Left lung (tissue), 10 donors: ENCODE measurements around the gene ADAM33. TPM values are rescaled to one million over a fixed set of nuclear protein-coding genes. Genes with fewer than 3 reads are reported as not detected.

ENCODE experiments used
- ATAC-seq: fragments of 200-7000 bp; cut with Tn5 transposase; one replicate; pipeline ENCODE4 v1.9.1; 2020; ENCODE audit warnings: moderate library complexity
- DNase-seq, 4 donors: peaks; one replicate each; pipeline ENCODE4 v3.0.0-alpha.2; 2013 to 2020
- H3K27ac ChIP-seq, 2 donors: fragments of 200-600 bp; sonication (generic) in 1 of 2; one replicate each; pipeline versions ENCODE4 v1.5.0 to v1.8.0; 2020 to 2021
- H3K27me3 ChIP-seq, 2 donors: fragments of 200-600 bp; sonication (generic) in 1 of 2; one replicate each; pipeline versions ENCODE4 v1.5.0 to v1.8.0; 2020 to 2021
- H3K36me3 ChIP-seq, 2 donors: fragments of 200-600 bp; sonication (generic) in 1 of 2; one replicate each; pipeline versions ENCODE4 v1.5.0 to v1.8.0; 2020 to 2021
- H3K4me1 ChIP-seq, 2 donors: fragments of 200-600 bp; one replicate each; pipeline ENCODE4 v1.8.0; 2021
- H3K4me3 ChIP-seq, 2 donors: fragments of 200-600 bp; sonication (generic) in 1 of 2; one replicate each; pipeline versions ENCODE4 v1.5.0 to v1.8.0; 2020 to 2021; ENCODE audit warnings: mild to moderate bottlenecking in 1 of 2
- H3K9me3 ChIP-seq, 2 donors: fragments of 200-600 bp; sonication (generic) in 1 of 2; one replicate each; pipeline versions ENCODE4 v1.5.0 to v1.8.0; 2020 to 2021
- intact Hi-C, 2 donors: fragments of 100-400 bp; cut with DNase I; formaldehyde crosslinking; loops; one replicate each; pipeline versions ENCODE4 v1.11.2 to v1.14.2; 2022
- polyA plus RNA-seq, 6 donors: library from polyadenylated mRNA; unstranded; fragments of 120-200 nt; gene quantifications; one replicate each; pipeline ENCODE4 v1.2.1, GENCODE V29; 2013; ENCODE audit not compliant: insufficient read length in 6 of 6
- total RNA-seq, 2 donors: library from RNA; stranded (reverse); fragmentation: NEBNext Ultra II Directional; extraction: Animal tissue kit (Norgen Biotek cat#: 25700); gene quantifications; one replicate each; pipeline ENCODE4 v1.2.1, GENCODE V29; 2021
- TF ChIP-seq, protein P1 (sequence below), 2 donors: fragments of 200-600 bp; sonication (generic) in 1 of 2; IDR thresholded peaks; one replicate each; pipeline versions ENCODE4 v1.5.0 to v1.8.0; 2021; ENCODE audit warnings: antibody characterized with exemption in 2 of 2
- donor health status: DM: no; HTN: yes; CAD: no.
- donor health status: DM: no; HTN: no; CAD: no.

ADAM33 gene
- total and polyA plus RNA-seq, 8 donors = 7.4 to 18.6 (median 11.6) TPM

DNA sequence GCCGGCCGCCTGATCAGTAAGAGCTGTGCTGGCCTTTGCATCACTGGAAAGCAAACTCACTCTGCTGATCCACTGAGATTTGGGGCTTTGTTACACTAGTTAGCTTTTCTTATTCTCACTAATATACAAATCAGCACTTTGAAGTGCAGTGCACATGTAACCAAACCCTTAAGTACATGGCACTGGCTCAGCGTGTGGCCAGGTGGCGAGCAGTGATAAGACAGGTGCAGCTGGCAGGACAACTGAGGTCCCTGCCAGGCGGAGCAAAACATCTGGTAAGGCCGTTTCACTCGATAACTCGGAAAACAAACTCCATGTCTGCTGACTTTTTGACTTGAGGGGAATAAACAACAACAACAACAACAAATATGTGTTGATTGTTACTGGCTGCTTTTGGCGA, 29.6 kb downstream of the ADAM33 start:
- intact Hi-C loops = no loop called here
- Histone ChIP-seq H3K4me3 (no peak overlapping the region), H3K27ac (no peak overlapping the region), H3K27me3 (peaks cover 0 to 7% of the 10 kb centered on the region in 2 donors), H3K9me3 (no peaks in the 10 kb centered on the region), H3K4me1 (peaks cover 0 to 10% of the 10 kb centered on the region in 2 donors), H3K36me3 (peaks cover 0 to 32% of the 10 kb centered on the region in 2 donors)
- DNase-seq = no peak
- ATAC-seq = no peak
- TF ChIP-seq, protein P1, sequence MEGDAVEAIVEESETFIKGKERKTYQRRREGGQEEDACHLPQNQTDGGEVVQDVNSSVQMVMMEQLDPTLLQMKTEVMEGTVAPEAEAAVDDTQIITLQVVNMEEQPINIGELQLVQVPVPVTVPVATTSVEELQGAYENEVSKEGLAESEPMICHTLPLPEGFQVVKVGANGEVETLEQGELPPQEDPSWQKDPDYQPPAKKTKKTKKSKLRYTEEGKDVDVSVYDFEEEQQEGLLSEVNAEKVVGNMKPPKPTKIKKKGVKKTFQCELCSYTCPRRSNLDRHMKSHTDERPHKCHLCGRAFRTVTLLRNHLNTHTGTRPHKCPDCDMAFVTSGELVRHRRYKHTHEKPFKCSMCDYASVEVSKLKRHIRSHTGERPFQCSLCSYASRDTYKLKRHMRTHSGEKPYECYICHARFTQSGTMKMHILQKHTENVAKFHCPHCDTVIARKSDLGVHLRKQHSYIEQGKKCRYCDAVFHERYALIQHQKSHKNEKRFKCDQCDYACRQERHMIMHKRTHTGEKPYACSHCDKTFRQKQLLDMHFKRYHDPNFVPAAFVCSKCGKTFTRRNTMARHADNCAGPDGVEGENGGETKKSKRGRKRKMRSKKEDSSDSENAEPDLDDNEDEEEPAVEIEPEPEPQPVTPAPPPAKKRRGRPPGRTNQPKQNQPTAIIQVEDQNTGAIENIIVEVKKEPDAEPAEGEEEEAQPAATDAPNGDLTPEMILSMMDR (IDR thresholded peaks at IDR 0.05) = no peak

DNA sequence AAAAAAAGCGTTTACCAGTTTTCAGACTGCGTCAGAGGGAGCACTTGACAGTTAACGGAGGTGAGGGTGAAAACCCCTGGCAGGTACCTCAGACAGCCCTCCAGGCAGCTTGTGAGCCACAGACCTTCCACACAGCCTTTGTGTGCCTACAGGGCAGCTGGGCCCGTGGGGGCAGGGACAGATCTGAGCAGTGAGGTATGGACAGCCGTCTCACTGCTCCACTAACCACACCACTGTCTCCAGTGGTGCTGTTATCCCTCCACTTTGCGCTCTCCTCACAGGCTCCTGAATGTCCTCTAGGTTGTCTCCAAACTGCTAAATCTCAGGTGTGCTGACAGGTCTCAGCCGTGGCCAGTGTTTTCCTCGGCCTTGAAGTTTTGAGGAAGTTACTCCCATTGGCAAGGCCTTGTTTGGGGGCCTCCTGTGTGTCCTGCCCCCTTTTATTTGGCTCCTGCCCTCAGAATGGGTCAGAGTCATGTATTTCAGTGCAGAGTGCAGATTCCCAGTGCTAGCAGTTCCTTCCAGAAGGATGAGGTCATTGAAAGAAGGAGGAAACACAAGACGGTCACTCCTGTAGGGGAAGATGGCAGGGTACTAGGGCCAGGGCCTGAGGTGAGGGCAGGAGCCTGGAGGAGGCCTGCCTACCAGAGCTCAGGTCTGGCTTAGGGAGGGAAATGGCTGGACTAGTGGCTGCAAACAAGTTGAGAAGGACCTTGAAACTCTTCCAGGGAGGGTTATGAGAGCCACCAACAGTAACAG, 30.4 kb downstream of the ADAM33 start:
- no peak for ATAC-seq

DNA sequence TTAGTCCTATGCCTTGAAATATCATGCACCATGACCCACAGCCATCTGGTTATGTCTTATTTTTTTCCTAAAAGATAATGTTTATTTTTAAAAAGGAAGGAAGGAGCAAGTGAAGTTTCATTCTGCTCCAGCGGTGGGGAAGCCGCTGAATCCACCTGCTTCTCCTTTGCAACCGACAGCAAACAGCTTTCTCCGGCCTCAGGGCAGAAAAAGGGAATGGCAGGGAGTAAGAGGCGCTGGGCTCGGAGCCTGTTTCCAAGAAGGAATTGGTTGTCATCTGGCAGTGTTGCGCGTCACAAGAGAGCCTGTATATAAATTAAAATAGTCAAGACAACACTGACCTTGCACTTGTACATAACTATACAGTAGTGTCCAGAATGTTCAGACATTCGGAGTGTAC, 32.9 kb downstream of the ADAM33 start:
- peaks cover 0 to 10% of the 10 kb centered on the region in 2 donors for H3K4me1 ChIP-seq
- ATAC-seq (no peak), DNase-seq (no peak)
- H3K27ac ChIP-seq = no peak overlapping the region
- intact Hi-C loops = no loop called here
- H3K4me3 ChIP-seq = no peak overlapping the region
- H3K9me3 ChIP-seq = no peaks in the 10 kb centered on the region
- TF ChIP-seq, protein P1 (IDR thresholded peaks at IDR 0.05) = no peak
- H3K36me3 ChIP-seq = peaks cover 0 to 64% of the 10 kb centered on the region in 2 donors
- no peaks in the 10 kb centered on the region for H3K27me3 ChIP-seq

More for the DNA sequence above, 30.4 kb downstream of the ADAM33 start:
- Histone ChIP-seq H3K36me3 (peaks cover 0 to 40% of the 10 kb centered on the region in 2 donors), H3K9me3 (no peaks in the 10 kb centered on the region), H3K4me3 (no peak overlapping the region), H3K4me1 (peaks cover 0 to 10% of the 10 kb centered on the region in 2 donors), H3K27me3 (no peaks in the 10 kb centered on the region), H3K27ac (no peak overlapping the region)
- TF ChIP-seq, protein P1 (IDR thresholded peaks at IDR 0.05) = no peak
- intact Hi-C loops = no loop called here
- DNase-seq = no peak

DNA sequence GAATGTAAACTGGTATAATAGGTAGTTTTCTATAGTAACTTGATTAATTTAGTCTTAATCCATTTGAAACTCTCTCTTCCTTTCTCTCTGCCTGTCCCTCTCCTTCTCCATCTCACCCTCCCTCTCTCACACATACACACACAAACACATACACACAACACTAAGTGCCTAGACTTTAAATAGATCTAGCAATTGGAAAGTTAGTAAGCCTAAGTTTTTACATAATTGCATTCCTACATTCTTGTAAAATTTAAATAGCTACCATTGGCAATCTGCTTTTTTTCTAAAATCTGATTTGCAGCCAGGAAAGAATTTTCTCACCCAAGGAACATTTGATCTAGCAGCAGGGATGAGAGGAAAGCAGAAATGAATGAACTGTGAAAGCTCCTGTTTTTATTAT, 34.3 kb downstream of the ADAM33 start:
- DNase-seq = no peak
- Histone ChIP-seq H3K27me3 (no peaks in the 10 kb centered on the region), H3K9me3 (no peaks in the 10 kb centered on the region), H3K4me3 (no peak overlapping the region), H3K36me3 (peaks cover 0 to 76% of the 10 kb centered on the region in 2 donors), H3K27ac (no peak overlapping the region), H3K4me1 (no peaks in the 10 kb centered on the region)
- TF ChIP-seq, protein P1 (IDR thresholded peaks at IDR 0.05) = no peak
- intact Hi-C loops = no loop called here
- no peak for ATAC-seq

DNA sequence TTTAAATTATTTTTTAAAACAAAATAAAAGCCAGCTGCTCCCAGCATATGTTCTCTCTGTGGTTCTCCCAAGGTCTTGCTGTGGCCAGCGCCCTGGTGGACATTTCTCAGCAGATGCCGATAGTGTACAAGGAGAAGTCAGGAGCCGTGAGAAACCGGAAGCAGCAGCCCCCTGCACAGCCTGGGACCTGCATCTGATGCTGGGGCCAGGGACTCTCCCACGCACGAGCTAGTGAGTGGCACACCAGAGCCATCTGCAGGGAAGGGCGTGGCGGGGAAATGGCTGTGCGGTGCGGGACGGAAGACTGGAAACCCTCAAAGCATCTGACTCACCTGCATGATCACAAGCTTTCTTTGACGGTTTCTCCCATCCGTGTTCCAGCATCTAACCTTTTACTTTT, 35.2 kb downstream of the ADAM33 start:
- no peaks in the 10 kb centered on the region for H3K9me3 ChIP-seq
- TF ChIP-seq, protein P1 (IDR thresholded peaks at IDR 0.05) = no peak
- H3K27me3 ChIP-seq = no peaks in the 10 kb centered on the region
- ATAC-seq (no peak), DNase-seq (no peak)
- no peak overlapping the region for H3K27ac ChIP-seq
- no peak overlapping the region for H3K4me3 ChIP-seq
- peaks cover 0 to 84% of the 10 kb centered on the region in 2 donors for H3K36me3 ChIP-seq
- intact Hi-C loops = no loop called here
- H3K4me1 ChIP-seq = no peaks in the 10 kb centered on the region
